Measurements from ENCODE around the gene SLC44A3.

DNA sequence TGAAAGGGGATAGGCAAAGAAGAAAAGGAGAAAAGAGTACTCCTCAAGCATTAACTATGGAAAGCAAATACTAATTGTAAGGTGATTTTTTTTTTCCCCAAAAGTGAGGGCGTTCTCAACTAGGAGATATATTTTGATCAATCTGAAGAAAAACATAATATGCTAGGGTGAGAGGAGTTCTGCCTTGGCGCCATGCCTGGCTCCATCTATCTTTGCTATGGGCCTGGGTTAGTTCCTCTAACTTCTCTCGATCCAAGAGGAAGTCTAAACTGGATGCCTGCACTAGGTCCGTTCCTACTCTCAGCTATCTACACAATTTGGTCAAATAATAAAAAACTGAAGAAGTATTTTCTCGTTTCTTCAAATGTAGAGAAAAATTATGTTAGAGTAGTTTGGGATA, 86.2 kb downstream of the SLC44A3 start:
- TF ChIP-seq SREBF2 (IDR thresholded peaks at IDR 0.05) (no peak), POLR2A (IDR thresholded peaks at IDR 0.05; ENCODE audit: low read length) (no peak), JUN (IDR thresholded peaks at IDR 0.05) (no peak), RAD21 (conservative IDR thresholded peaks at IDR 0.05 in 1 of 2, IDR thresholded peaks at IDR 0.05 in 1 of 2) (no peak)
- TF ChIP-seq, protein P1, sequence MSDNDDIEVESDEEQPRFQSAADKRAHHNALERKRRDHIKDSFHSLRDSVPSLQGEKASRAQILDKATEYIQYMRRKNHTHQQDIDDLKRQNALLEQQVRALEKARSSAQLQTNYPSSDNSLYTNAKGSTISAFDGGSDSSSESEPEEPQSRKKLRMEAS (IDR thresholded peaks at IDR 0.05), result no peak
- TF ChIP-seq, protein P2, sequence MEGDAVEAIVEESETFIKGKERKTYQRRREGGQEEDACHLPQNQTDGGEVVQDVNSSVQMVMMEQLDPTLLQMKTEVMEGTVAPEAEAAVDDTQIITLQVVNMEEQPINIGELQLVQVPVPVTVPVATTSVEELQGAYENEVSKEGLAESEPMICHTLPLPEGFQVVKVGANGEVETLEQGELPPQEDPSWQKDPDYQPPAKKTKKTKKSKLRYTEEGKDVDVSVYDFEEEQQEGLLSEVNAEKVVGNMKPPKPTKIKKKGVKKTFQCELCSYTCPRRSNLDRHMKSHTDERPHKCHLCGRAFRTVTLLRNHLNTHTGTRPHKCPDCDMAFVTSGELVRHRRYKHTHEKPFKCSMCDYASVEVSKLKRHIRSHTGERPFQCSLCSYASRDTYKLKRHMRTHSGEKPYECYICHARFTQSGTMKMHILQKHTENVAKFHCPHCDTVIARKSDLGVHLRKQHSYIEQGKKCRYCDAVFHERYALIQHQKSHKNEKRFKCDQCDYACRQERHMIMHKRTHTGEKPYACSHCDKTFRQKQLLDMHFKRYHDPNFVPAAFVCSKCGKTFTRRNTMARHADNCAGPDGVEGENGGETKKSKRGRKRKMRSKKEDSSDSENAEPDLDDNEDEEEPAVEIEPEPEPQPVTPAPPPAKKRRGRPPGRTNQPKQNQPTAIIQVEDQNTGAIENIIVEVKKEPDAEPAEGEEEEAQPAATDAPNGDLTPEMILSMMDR (IDR thresholded peaks at IDR 0.05), result no peak
- TF ChIP-seq, protein P3, sequence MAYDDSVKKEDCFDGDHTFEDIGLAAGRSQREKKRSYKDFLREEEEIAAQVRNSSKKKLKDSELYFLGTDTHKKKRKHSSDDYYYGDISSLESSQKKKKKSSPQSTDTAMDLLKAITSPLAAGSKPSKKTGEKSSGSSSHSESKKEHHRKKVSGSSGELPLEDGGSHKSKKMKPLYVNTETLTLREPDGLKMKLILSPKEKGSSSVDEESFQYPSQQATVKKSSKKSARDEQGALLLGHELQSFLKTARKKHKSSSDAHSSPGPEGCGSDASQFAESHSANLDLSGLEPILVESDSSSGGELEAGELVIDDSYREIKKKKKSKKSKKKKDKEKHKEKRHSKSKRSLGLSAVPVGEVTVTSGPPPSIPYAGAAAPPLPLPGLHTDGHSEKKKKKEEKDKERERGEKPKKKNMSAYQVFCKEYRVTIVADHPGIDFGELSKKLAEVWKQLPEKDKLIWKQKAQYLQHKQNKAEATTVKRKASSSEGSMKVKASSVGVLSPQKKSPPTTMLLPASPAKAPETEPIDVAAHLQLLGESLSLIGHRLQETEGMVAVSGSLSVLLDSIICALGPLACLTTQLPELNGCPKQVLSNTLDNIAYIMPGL (CRISPR knock-in tag; IDR thresholded peaks at IDR 0.05; ENCODE audit: borderline replicate concordance), result no peak
- TF ChIP-seq, protein P4, sequence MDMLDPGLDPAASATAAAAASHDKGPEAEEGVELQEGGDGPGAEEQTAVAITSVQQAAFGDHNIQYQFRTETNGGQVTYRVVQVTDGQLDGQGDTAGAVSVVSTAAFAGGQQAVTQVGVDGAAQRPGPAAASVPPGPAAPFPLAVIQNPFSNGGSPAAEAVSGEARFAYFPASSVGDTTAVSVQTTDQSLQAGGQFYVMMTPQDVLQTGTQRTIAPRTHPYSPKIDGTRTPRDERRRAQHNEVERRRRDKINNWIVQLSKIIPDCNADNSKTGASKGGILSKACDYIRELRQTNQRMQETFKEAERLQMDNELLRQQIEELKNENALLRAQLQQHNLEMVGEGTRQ (IDR thresholded peaks at IDR 0.05), result no peak
